B cell (primary cell): ENCODE data around the gene HES4.

Experiments
- CTCF ChIP-seq: fragments of 200-600 bp; IDR thresholded peaks from one replicate; pipeline ENCODE4 v1.8.0; 2022; ENCODE audit warnings: antibody characterized with exemption, mild to moderate bottlenecking
- EZH2 ChIP-seq: IDR thresholded peaks from 2 replicates; pipeline ENCODE4 v1.6.1; 2012; ENCODE audit warnings: borderline replicate concordance, low read depth, mild to moderate bottlenecking, moderate library complexity, low read length; ENCODE audit not compliant: insufficient read depth, poor library complexity, severe bottlenecking

GRCh38 chr1:1000357-1001056 is 610 bp upstream of the HES4 start:
- no peak for TF ChIP-seq CTCF
- peak; percentile 41 for TF ChIP-seq EZH2
